ENCODE data around the gene UCN2. TPM values are rescaled to one million over a fixed set of nuclear protein-coding genes. Genes with fewer than 3 reads are reported as not detected.
A peak's percentile ranks its signal among the peaks of the same experiment; 100 is the strongest.

Gene UCN2, protein sequence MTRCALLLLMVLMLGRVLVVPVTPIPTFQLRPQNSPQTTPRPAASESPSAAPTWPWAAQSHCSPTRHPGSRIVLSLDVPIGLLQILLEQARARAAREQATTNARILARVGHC
- not detected in 2 replicates for total RNA-seq

GRCh38 chr3:48563382-48563918 lies at the start of gene UCN2:
Gene UCN2, minus strand, starts transcription at chr3:48563781. Its CDS starts 657 bp downstream, at chr3:48563124.
- DNase-seq: peak; percentile 31

DNA sequence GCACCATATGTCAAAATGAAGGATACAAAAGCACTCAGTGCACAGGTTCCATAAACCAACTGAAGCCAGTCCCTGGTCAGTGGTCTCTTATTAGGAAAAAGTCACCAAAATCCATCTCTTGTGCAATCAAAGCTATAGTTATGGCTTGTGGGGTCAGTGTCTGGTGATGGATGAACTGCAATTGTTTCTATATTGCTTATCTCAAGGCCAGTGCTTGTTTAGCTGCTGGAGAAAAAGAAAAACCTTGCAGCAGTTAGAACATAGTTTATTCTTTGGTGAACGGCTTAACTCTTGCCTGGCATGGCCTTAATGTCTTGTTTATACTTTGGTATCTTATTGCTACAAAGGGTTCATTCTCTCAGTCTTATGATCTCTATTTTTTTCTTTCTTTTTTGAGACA lies 48.7 kb upstream of the UCN2 start:
- no peak for DNase-seq

DNA sequence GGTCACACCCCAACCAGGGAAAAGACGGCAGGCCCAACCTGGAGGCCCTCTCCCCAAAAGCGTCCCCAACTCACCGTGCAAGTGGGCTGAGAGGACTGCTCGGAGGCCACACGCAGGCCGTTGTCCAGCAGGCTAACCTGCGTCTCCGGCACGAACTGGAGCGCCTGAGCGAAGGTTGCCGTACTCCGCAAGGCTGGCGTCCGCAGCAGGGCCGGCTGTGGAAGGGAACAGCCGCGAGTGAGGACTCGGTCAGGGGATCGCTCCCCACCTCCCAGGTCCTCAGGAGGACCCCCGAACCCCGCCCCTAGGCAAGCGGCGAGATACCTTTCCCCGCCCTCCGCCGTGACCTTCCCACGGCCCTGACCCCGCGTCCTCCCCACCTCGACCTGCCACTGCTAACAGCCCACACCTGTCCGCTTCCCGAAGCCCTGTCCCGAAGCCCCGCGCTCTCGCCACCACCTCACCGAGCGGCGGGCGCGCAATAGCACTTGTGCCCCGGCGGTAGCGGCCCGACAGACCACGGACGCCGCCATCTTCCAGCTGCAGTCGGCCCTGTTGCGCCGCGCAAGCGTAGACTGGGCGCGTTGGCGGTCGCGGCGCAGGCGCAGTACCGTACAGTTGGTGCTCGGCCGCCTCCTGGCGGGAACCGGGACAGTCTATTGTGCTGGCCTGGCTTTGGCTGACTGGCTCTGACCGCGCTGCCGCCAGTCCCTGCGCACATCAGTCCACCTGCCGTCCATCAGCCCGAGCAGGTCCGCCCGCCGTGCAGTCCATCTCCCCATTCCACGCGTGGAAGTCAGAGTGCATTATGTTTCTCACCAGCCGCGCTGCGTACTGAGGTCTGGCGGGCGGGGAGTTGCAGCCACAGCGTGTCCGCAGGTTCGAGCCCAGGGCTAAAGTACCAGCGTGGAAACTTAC lies 45.8 kb upstream of the UCN2 start, which contains the start of gene UQCRC1:
Gene UQCRC1 (minus strand): TSS at position 559 of the 918 bp plus-strand sequence. CDS start 26 bp downstream, at position 533.
- peak; percentile 97 for DNase-seq

DNA sequence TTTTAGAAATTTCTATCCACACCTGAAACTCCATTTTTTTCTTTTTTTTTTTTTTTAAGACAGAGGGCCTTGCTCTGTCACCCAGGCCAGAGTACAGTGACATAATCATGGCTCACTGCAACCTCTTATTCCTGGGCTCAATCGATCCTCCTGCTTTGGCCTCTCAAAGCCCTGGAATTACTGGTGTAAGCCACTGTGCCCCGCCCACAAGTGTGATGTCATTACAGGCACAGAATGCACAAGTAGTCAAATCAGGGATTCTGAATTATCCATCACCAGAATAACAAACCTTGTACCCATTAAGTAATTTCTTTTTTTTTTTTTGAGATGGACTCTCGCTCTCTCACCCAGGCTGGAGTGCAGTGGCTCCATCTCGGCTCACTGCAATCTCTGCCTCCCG lies 43.9 kb upstream of the UCN2 start:
- peak; percentile 21 for DNase-seq

GRCh38 chr3:48601622-48601994 lies 38.0 kb upstream of the UCN2 start:
- DNase-seq: no peak

DNA sequence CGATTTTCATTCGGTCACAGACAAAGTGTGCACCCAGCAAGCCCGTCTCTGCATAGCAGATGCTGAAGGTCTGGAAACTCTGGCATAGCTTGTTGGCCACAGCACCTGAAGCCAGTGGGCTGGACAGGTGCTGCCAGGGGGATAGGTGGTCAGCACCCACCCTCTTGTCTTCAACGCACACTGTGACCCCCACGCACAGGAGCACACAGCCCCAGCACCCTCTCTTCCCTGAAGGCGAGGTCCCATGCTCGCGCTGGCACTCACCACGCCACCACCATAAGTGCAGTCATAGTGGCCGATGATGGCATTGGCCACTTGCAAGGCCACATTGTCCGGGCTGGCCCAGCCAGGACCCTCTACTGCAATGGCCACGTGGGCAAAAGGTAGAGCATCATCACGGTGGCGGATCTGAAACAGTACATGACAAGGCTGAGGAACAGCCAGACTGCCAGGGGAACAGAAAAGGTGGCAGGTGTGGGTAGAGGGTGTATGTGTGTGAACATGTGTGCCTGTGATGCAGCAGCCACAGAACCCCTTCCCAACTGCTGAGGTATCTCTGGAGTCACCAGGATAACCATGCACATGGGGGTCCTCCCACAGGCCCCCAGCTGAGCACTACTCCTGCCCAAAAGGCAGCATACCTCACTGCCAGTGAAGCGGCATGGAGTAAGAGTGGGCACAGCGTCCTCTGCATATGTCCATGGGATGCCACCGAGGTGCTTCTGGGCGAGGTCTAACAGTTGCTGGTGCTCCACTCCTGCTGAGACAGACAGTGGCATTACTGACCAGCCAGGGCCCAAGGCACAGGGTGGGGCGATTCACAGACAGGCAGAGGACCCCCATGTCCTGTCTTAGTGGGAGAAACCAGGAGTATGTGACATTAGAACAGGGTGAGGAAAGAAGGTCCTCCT lies 37.4 kb upstream of the UCN2 start:
- no peak for DNase-seq

GRCh38 chr3:48599509-48600285 lies 36.1 kb upstream of the UCN2 start:
- no peak for DNase-seq

- no peak for DNase-seq
Measured at GRCh38 chr3:48599077-48599501, 35.5 kb upstream of the UCN2 start.

DNA sequence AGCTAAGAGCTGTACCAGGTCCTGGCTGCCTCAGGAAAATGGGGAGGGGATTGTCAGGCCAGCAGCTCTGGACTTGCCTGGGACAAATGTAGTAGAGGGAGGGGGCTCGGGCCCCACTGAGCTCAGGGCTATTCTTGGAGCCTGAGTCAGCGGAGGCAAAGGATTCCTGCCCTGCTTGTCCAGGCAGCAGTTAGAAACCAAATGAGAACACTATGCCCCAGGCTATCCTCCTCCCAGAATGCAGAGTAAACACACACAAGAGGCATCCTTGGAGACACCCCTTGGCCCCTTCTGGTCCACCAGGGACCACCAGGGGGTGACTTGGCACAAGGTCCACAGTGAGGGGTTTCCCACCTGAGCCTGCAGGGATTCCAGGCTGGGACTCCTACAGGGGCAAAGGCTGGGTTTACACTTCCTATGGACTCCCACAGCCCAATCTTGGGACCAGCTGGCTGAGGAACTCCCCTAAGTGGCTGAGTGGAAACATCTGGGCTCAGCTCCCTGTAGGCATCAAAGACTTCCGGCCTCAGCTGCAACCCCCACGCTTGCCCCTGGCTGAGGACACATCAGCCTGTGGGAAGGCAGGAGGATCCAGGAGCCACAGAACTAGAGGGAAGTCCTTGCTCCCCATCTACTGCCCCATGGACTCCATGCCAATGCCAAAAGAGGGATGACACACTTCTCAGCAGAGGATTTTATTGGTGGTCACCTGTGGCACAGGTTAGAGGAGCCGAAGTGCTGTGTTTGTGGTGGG lies 34.9 kb upstream of the UCN2 start:
- DNase-seq: peak; percentile 19

DNA sequence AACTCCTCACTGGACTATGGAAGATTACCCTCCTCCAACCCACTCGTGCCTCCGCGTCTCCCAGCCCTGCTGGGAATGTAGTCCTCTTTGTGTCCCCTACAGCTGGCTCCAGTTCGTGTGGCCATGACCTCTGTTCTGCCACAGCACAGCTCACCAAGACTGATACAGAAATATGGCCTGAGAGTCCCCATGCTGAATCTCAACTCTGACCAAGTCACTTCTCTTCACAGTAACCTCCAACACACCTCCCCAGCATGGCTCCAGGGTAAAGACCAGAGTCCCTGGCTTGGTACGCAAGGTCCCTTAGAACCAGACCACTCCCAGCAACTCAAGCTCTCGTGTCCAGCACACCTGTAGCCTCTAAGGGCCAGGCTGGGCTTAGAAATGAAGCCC lies 33.8 kb upstream of the UCN2 start:
- DNase-seq: no peak

- DNase-seq: no peak
Measured at GRCh38 chr3:48596676-48597407, 33.3 kb upstream of the UCN2 start.

DNA sequence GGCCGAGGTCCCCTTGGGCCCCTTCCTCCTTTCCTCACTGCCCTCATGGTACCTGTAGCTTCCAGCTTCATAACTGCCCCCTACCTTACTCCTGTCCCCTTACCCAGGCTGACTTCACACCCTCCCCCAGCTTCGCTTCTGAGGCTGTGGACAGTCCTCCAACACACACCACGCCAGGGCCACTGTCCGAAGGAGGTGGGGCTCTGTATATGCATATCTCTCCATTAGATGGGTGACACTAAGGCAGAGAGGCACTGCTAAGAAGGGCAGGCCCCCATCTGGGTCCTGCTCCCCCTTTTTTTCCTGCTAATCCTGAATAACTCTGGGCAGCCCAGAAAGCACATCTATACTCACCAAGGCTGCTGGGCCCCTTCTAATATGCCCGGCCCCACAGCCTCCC lies 32.6 kb upstream of the UCN2 start:
- DNase-seq: no peak

- DNase-seq: peak; percentile 32
Measured at GRCh38 chr3:48595526-48596121, 32.0 kb upstream of the UCN2 start.

- peak; percentile 12 for DNase-seq
Measured at GRCh38 chr3:48595075-48595525, 31.5 kb upstream of the UCN2 start, which contains the start of gene COL7A1. Gene COL7A1, minus strand, starts transcription at chr3:48595329. Its CDS starts 170 bp downstream, at chr3:48595159.

DNA sequence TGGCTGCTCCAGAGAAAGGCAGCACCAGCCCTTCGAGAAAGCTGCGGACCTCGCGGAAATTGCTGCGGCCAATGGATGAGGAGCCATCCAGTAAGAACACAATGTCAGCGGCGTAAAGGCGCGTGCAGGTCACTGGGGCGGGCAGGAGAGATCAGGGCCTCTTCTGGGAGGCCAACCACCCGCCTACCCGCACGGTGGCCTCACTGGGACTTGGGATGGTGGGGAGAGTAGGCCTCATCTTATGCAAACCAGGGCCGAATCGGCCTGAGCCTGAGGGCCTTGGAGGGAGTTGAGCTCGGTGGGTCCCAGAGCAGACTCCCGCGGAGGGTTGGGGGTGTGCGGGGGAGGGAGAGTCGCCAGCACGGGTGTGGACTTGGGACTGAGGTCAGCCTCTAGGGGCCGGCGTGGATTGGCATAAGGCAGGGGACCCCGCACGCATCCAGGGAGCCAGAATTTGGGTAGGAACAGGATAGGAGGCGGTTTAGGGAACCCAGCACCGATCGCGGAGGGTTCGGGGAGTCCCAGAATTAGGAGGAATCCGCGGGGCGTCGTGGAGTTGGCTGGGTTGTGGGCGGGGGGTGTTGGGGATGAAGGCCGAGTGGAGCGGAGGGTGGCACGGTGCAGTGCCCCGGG lies 31.0 kb upstream of the UCN2 start:
- no peak for DNase-seq

GRCh38 chr3:48593337-48593736 lies 29.8 kb upstream of the UCN2 start:
- DNase-seq: no peak

- DNase-seq: no peak
Measured at GRCh38 chr3:48592519-48593087, 29.0 kb upstream of the UCN2 start.

- no peak for DNase-seq
Measured at GRCh38 chr3:48591886-48592518, 28.4 kb upstream of the UCN2 start.
